HUES64 (cell line): ENCODE data around the gene ASB6.
"Not testable (repeated sequence)": the region's sequence is repeated elsewhere in the genome, so short reads cannot be mapped to it uniquely, and the experiment has no call there.

Source experiments
- H3K27ac ChIP-seq: 2 replicates; pipeline ENCODE4 v1.7.0; 2013; ENCODE audit warnings: low read depth, low read length, inconsistent platforms
- H3K27me3 ChIP-seq: 2 replicates; pipeline ENCODE4 v1.6.1; 2013; ENCODE audit warnings: mild to moderate bottlenecking, low read length; ENCODE audit not compliant: insufficient read depth
- H3K36me3 ChIP-seq: 2 replicates; pipeline ENCODE4 v1.6.1; 2013; ENCODE audit warnings: mild to moderate bottlenecking, low read length; ENCODE audit not compliant: insufficient read depth
- H3K4me1 ChIP-seq: 2 replicates; pipeline ENCODE4 v1.6.1; 2013; ENCODE audit warnings: mild to moderate bottlenecking, low read length, moderate library complexity; ENCODE audit not compliant: insufficient read depth
- H3K4me3 ChIP-seq: 2 replicates; pipeline ENCODE4 v1.5.1; 2013; ENCODE audit warnings: mild to moderate bottlenecking, low read length, moderate library complexity
- H3K9ac ChIP-seq: 2 replicates; pipeline ENCODE4 v1.6.1; 2013; ENCODE audit warnings: mild to moderate bottlenecking, low read depth, low read length
- H3K9me3 ChIP-seq: 2 replicates; pipeline ENCODE4 v1.6.1; 2013; ENCODE audit warnings: low read depth, low read length; ENCODE audit not compliant: insufficient read depth
- WGBS: fragments of 150-250, 120-280 bp; methylation state at CpG from one replicate; pipeline ENCODE4 v1.1.7; 2013; ENCODE audit warnings: missing lambda C conversion rate; 5-methylcytosine and 5-hydroxymethylcytosine counted together

The ASB6 gene

DNA sequence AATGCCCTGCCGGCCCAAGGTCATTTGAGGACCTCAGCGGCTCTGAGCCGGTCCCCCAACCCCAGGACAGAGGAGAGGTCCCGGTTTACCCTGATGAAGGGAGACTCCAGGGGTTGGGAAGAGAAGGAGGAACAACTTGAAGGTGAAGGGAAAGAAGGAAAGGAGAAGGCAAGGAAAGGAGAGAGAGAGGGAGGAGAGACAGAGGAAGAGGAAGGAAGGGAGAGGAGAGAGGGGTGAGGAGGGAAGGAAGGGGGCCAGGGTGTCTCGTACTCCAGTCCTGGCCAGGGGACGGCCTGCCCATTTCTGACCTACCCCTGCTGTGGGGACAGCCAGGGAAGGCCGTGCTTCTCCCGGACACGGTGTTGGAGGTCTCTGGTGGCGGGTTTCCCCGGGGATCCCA, 25.4 kb upstream of the ASB6 start:
- Histone ChIP-seq H3K36me3 (no peaks in the 10 kb centered on the region), H3K9ac (no peak overlapping the region), H3K27ac (no peak overlapping the region), H3K9me3 (no peaks in the 10 kb centered on the region), H3K4me3 (no peak overlapping the region), H3K27me3 (peaks cover 44% of the 10 kb centered on the region), H3K4me1 (no peaks in the 10 kb centered on the region)
- WGBS: 92% methylated on average over 11 of the region's 11 CpGs

GRCh38 chr9:129666575-129666974, 24.6 kb upstream of the ASB6 start:
- H3K27ac ChIP-seq: no peak overlapping the region
- peak overlapping the region; percentile 57 for H3K4me3 ChIP-seq
- no peaks in the 10 kb centered on the region for H3K36me3 ChIP-seq
- no peaks in the 10 kb centered on the region for H3K9me3 ChIP-seq
- H3K27me3 ChIP-seq: peaks cover 45% of the 10 kb centered on the region
- no peak overlapping the region for H3K9ac ChIP-seq
- H3K4me1 ChIP-seq: no peaks in the 10 kb centered on the region
- 35% methylated on average over 13 of the region's 13 CpGs for WGBS

- Histone ChIP-seq H3K27ac (no peak overlapping the region), H3K36me3 (no peaks in the 10 kb centered on the region), H3K4me1 (no peaks in the 10 kb centered on the region), H3K9me3 (no peaks in the 10 kb centered on the region), H3K4me3 (peak overlapping the region; percentile 57), H3K27me3 (peaks cover 45% of the 10 kb centered on the region), H3K9ac (no peak overlapping the region; the same call in 1 of the 2 replicates)
- WGBS: 3% methylated on average over 88 of the region's 88 CpGs
These were observed 24.0 kb upstream of the ASB6 start for GRCh38 chr9:129665814-129666520.

- no peaks in the 10 kb centered on the region for H3K4me1 ChIP-seq
- peaks cover 45% of the 10 kb centered on the region for H3K27me3 ChIP-seq
- H3K9ac ChIP-seq: no peak within 1 kb of the TSS; the same call in 1 of the 2 replicates
- H3K9me3 ChIP-seq: no peaks in the 10 kb centered on the region
- H3K36me3 ChIP-seq: no peaks in the 10 kb centered on the region
- under 1% methylated on average over 33 of the region's 37 CpGs for WGBS
- H3K27ac ChIP-seq: no peak within 1 kb of the TSS
- peak within 1 kb of the TSS; percentile 57 for H3K4me3 ChIP-seq
These were observed 23.4 kb upstream of the ASB6 start, which contains the start of gene PRRX2 for GRCh38 chr9:129665389-129665775. Gene PRRX2 (plus strand): TSS chr9:129665647. CDS start chr9:129665868, 221 bp downstream.

GRCh38 chr9:129664746-129665388, 22.9 kb upstream of the ASB6 start:
- 5% methylated on average over 29 of the region's 36 CpGs for WGBS
- H3K27ac ChIP-seq: no peak overlapping the region

DNA sequence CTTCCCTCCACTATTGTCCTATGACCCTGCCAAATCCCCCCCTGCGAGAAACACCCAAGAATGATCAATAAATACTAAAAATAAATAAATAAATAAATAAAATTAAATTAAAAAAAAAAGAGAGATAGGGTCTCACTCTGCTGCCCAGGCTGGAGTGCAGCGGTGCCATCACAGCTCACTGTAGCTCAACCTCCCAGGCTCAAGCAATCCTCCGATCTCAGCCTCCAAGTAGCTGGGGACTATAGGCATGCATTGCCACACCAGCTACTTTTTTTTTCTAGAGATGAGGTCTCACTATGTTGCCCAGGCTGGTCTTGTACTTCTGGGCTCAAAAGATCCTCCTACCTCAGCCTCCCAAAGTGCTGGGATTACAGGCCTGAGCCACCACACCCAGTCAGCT, 20.3 kb upstream of the ASB6 start:
- not testable (repeated sequence) for H3K9me3 ChIP-seq, H3K36me3 ChIP-seq, H3K9ac ChIP-seq, H3K4me1 ChIP-seq, H3K27ac ChIP-seq, H3K4me3 ChIP-seq
- WGBS: 94% methylated on average over 2 of the region's 3 CpGs
- H3K27me3 ChIP-seq: peaks cover 45% of the 10 kb centered on the region

More at GRCh38 chr9:129664746-129665388, 22.9 kb upstream of the ASB6 start:
- Histone ChIP-seq H3K36me3 (no peaks in the 10 kb centered on the region), H3K9me3 (no peaks in the 10 kb centered on the region), H3K27me3 (peaks cover 45% of the 10 kb centered on the region), H3K4me1 (no peaks in the 10 kb centered on the region), H3K4me3 (peak overlapping the region; percentile 57), H3K9ac (no peak overlapping the region)

DNA sequence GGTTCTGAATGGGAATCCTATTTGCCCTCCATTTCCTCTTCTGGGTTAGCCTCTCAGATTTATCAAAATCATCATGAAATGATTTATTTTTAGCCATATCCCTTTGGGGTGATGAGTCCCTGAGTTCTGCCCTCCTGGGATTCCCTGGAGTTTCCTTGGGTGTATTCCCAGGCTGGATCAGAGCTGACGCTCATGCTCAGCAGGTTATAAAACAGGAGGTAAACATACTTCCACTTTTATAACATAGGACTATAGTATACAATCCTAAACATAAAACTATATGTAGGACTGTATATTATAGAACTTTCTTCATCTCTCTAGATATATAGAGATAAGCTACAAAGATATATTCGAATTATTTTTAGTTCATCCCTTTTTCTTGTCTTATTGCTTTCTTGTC, 19.1 kb upstream of the ASB6 start:
- WGBS: 100% methylated on average over 1 of the region's 2 CpGs
- Histone ChIP-seq H3K36me3 (no peaks in the 10 kb centered on the region), H3K9me3 (no peaks in the 10 kb centered on the region), H3K4me3 (no peak overlapping the region), H3K27me3 (peaks cover 36% of the 10 kb centered on the region), H3K9ac (no peak overlapping the region), H3K27ac (no peak overlapping the region), H3K4me1 (no peaks in the 10 kb centered on the region)

DNA sequence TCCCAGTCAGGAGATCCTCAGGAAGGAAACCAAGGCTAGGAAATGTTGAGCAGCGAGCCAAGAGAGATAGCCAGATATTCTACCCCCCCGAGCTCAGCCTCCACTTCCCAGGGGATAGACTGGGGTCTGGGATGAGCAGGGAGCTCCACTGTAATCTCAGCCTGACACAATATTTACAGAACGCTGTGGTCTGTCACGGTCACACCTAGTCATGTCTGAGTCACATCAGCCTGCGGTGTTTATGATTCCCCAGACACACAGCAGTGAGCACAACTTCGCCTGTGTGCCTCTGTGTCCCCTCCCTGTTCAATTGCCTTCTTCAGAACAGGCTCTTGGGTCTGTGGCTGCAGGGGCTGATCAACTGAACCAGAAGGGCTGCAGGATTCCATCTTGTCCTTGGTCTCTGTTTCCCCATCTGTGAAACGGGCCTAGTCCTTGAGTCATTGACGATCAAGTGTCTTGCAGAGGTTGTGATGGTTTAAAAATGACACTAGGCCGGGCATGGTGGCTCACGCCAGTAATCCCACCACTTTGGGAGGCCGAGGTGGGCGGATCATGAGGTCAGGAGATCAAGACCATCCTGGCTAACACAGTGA, 14.9 kb upstream of the ASB6 start:
- H3K4me3 ChIP-seq: no peak overlapping the region
- H3K27me3 ChIP-seq: no peaks in the 10 kb centered on the region
- no peaks in the 10 kb centered on the region for H3K4me1 ChIP-seq
- WGBS: 88% methylated on average over 12 of the region's 12 CpGs
- H3K27ac ChIP-seq: no peak overlapping the region
- no peaks in the 10 kb centered on the region for H3K36me3 ChIP-seq
- no peak overlapping the region for H3K9ac ChIP-seq
- no peaks in the 10 kb centered on the region for H3K9me3 ChIP-seq

DNA sequence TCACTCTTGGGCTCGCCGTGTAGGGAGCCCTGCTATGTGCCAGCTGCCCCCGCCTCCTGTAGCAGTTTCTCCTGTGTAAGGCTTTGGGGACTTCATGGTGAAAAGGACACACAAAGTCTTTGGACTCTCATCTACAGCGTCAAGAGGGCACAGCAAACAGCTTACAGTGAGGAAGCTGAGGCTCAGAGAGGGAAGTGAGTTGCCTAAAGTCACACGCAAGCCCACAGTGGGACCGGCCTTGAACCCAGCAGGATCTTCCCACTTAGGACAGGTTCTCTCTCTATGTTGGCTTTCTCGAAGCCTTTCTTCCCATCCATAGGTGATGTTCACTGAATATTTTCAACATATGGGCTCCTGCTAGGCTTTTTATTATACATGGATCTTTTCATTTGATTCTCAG, 13.7 kb upstream of the ASB6 start:
- H3K36me3 ChIP-seq: no peaks in the 10 kb centered on the region
- WGBS: 92% methylated on average over 7 of the region's 7 CpGs

DNA sequence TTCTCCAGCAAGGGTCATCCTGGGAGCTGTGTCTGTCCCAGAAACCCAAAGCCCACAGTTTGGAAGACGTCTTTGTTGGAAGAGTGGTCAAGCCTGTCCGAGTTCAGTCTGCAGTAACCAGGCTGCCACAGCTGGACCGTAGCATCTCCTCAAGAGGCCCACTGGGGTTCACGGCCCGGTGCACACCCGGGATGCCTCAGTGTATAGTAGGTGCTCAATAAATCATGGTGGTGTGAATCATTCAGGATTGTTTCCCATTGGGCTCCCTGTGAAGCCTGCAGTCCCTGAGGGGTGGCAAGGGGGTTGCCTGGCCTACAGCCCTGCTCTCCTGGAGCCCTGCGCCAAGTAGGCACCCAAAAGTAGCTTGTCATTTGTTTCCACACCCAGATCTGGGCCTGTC, 13.2 kb upstream of the ASB6 start:
- no peaks in the 10 kb centered on the region for H3K9me3 ChIP-seq
- H3K27me3 ChIP-seq: no peaks in the 10 kb centered on the region
- H3K4me3 ChIP-seq: no peak overlapping the region
- no peaks in the 10 kb centered on the region for H3K4me1 ChIP-seq
- H3K36me3 ChIP-seq: no peaks in the 10 kb centered on the region
- H3K9ac ChIP-seq: no peak overlapping the region
- no peak overlapping the region for H3K27ac ChIP-seq
- 94% methylated on average over 7 of the region's 7 CpGs for WGBS

More for the DNA sequence above, 13.7 kb upstream of the ASB6 start:
- H3K27ac ChIP-seq: no peak overlapping the region
- H3K27me3 ChIP-seq: no peaks in the 10 kb centered on the region
- H3K9ac ChIP-seq: no peak overlapping the region
- no peaks in the 10 kb centered on the region for H3K9me3 ChIP-seq
- H3K4me3 ChIP-seq: no peak overlapping the region
- no peaks in the 10 kb centered on the region for H3K4me1 ChIP-seq

- no peaks in the 10 kb centered on the region for H3K9me3 ChIP-seq
- no peaks in the 10 kb centered on the region for H3K4me1 ChIP-seq
- H3K9ac ChIP-seq: no peak overlapping the region
- no peaks in the 10 kb centered on the region for H3K36me3 ChIP-seq
- no peaks in the 10 kb centered on the region for H3K27me3 ChIP-seq
- H3K27ac ChIP-seq: no peak overlapping the region
- H3K4me3 ChIP-seq: no peak overlapping the region
- 90% methylated on average over 18 of the region's 20 CpGs for WGBS
These were observed 12.6 kb upstream of the ASB6 start for GRCh38 chr9:129654554-129655040.
